Fibroblast of lung (primary cell): ENCODE results near the gene KCNQ2.

Experiments
- EZH2 ChIP-seq: IDR thresholded peaks from 2 replicates; pipeline ENCODE4 v1.5.1; 2012; ENCODE audit warnings: low read length, control low read depth, mild to moderate bottlenecking; ENCODE audit errors: missing control alignments
- TF ChIP-seq, protein P1 (sequence below), 2 donors: IDR thresholded peaks in 1 of 2; conservative IDR thresholded peaks in 1 of 2; 1 replicate in 1 of 2; 2 replicates in 1 of 2; pipeline ENCODE4 v1.5.1; 2011 to 2012; ENCODE audit warnings: low read length in 2 of 2, control low read depth in 1 of 2, inconsistent platforms in 1 of 2, low read depth in 1 of 2, mild to moderate bottlenecking in 1 of 2

DNA sequence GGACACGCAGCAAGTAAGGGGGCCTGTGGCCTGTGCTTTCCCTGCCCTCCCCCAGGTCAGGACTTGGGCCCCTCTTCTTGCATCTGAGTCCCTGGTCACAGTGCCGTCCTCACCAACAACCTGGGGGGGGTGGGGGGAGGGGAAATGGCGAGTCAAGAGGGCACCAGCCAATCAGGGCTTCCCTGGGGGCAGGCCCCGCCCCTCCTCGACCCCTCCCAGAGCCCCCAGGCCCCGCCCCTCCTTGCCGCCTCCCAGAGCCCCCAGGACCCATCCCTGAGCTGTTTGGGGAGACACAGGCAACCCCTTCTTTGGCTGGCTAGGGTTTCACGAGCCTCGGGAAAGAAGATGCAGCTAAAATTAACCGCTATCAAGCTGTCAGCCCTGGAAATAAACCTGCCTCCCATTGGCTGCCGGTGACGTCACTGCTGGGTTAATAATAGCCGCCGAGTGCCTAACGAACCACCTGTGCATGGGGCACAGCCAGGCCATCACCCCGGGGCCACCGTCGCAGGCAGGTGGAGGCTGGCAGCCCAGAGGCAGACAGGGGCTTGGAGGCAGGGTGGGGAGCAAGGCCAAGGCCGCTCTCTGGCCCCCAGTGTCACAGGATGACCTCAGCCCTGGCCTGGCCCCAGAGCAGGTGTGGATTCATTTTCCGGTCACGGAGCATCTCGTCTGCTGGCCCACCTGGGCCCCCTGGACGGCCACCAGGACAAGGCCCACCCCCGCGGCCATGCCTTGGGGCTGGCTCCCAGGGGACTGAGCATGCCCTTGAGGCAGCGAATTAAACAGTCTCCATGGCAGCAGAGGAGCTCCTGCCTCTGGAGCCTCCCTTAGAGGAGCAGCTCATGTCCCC lies 29.6 kb upstream of the KCNQ2 start:
- TF ChIP-seq, protein P1, sequence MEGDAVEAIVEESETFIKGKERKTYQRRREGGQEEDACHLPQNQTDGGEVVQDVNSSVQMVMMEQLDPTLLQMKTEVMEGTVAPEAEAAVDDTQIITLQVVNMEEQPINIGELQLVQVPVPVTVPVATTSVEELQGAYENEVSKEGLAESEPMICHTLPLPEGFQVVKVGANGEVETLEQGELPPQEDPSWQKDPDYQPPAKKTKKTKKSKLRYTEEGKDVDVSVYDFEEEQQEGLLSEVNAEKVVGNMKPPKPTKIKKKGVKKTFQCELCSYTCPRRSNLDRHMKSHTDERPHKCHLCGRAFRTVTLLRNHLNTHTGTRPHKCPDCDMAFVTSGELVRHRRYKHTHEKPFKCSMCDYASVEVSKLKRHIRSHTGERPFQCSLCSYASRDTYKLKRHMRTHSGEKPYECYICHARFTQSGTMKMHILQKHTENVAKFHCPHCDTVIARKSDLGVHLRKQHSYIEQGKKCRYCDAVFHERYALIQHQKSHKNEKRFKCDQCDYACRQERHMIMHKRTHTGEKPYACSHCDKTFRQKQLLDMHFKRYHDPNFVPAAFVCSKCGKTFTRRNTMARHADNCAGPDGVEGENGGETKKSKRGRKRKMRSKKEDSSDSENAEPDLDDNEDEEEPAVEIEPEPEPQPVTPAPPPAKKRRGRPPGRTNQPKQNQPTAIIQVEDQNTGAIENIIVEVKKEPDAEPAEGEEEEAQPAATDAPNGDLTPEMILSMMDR (conservative IDR thresholded peaks at IDR 0.05 in 1 of 2, IDR thresholded peaks at IDR 0.05 in 1 of 2; ENCODE audit: low read depth in 1 of 2, low read length in 2 of 2), result no peak
- no peak for TF ChIP-seq EZH2
